Occipital lobe (tissue), 2 donors: Measurements from ENCODE around the gene TAF3. TPM values are rescaled to one million over a fixed set of nuclear protein-coding genes. Genes with fewer than 3 reads are reported as not detected.
"Not testable (repeated sequence)": the region's sequence is repeated elsewhere in the genome, so short reads cannot be mapped to it uniquely, and the experiment has no call there.

Experiments
- DNase-seq: peaks from one replicate; lab custom pipeline; 2025; lab: John Stamatoyannopoulos, UW
- total RNA-seq: library from RNA; depleted of rRNA; stranded (reverse); fragments of >200 nt; gene quantifications from one replicate; pipeline ENCODE4 v1.2.3, GENCODE V29; 2014

Gene TAF3
- total RNA-seq, 1 donor from 2014 or later, result 2.7 TPM

- not testable (repeated sequence) for DNase-seq
These were observed 212.9 kb downstream of the TAF3 start for GRCh38 chr10:8031211-8031610.

GRCh38 chr10:8032558-8032957 is 214.3 kb downstream of the TAF3 start:
- no peak for DNase-seq

DNA sequence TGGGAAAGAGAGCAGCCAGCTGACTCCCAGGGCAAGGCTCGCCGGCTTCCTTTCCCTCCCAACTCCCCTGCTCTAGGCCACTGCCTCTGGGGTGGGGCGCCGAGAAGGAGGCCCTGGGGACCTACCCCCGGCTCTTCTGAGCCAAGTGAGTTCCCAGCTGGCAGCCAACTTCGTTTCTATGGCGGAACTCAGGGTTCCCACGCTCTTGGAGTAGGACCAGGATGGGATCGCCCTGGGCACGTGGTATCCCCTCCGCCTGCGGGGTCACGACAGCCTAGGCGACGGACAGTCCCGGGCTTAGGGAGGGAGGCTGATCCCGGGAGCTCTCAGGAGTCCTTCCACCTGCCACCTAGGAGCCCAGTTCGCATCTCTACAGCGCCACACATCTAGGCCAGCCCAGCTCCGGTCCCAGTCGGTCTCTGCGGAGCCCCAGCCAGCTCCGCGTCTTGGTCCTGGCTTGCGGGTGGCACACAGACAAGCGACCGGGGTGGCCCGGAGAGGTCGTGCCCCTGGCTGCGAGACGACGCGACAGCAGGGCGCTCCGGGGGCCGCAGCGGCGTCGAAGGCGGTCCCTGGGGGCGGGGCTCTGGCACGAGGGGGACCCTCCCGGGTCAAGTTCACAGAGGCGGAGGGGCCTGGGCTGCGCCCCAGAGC is 215.6 kb downstream of the TAF3 start:
- no peak for DNase-seq

GRCh38 chr10:8034466-8035005 is 216.2 kb downstream of the TAF3 start:
- DNase-seq, result no peak

GRCh38 chr10:8035006-8035640 is 216.8 kb downstream of the TAF3 start:
- no peak for DNase-seq

DNA sequence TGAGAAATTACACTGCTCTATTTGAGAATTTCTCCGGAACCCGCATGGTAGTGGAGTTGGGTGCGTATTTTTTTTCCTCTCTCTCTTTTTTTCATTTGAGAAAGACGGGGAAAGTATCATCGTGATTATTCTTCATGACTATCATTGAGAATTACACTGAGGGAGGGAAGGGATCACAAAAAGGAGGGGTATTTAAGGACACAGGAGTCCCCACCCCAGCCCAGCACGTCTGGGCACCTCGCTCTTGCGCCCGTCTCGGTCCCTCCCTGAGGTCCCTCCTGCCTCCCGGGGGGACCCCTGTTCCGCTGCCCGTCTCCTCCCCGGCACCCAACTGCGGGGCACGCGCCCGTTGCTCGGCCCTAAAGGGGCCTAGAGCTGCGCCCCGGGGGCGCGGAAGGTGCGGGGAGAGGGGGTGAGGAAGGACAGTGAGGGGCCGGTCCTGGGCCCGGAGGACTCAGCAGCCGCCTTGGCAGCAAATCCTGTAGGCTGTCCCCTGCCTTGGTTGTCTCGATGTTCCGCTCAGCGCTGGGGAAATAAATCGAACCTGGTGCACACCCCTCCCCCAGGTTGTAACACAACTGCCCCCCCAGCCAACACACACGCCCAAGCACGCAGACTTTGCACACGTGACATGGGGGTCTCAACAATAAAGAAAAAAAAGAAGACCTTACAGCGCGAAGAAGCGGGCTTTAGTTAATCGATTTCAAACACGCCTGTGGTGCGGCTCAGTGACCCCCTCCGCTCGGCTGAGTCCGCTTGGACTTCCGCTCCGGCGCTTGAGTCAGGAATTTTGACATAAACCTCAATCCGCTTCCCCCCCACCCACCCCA is 217.6 kb downstream of the TAF3 start:
- no peak for DNase-seq

- no peak for DNase-seq
These were observed 218.3 kb downstream of the TAF3 start for GRCh38 chr10:8036506-8037198.

DNA sequence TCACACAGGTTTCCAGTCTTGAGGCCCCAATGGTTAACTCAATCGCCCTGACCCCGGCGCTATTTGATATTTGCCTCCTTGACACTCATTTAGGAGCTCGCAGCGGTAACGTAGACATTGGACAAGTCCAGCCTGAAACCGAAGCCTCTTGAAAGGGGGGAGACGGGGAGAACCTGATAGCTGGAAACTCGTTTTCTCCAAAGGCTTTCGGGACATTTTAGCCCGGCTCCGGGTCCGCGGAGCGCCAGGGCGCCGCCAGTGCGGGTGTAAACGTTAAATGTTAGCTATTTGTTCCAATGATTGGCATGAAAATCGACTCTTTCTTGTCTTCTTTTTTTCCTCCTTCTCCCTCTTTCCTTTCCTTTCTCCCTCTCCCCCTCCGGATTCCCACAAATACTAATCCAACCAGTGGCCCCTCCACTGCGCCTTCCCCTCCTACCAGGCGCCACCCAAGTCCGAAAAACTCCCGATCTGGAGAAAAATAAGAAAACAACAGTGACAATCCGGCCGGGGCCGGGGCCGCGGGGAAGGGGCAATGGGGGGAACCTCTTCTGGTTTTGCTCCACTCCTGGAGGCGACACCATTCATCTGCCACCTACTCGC is 219.0 kb downstream of the TAF3 start:
- no peak for DNase-seq

GRCh38 chr10:8037941-8038894 is 219.9 kb downstream of the TAF3 start:
- no peak for DNase-seq

DNA sequence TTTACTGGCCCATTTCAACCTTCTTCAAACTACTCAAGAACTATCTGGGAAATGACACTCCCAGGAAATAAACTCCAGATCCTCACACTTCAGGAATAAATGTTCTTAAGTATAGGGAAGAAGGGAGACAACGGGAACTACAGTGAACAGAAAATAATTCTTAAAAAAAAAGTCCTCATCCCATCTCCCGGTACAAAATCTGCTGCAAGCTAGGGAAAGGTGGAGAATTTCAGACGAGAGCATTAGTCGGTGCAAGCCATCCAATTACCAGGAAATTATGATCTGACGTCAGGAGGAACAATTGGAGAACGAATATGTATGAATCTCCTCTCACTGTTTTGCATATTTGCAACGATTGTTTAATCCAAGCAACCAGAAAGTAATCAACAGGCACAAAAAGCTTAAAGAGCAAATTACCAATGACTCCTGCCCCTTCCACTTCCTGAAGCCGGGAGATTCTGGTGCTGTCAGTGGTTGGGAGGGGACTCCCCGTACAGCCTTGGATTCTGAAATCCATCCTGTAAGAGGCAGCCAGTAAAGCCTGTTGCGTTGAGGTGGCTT is 221.1 kb downstream of the TAF3 start:
- no peak for DNase-seq

- no peak for DNase-seq
These were observed 222.3 kb downstream of the TAF3 start for GRCh38 chr10:8040651-8041050.

DNA sequence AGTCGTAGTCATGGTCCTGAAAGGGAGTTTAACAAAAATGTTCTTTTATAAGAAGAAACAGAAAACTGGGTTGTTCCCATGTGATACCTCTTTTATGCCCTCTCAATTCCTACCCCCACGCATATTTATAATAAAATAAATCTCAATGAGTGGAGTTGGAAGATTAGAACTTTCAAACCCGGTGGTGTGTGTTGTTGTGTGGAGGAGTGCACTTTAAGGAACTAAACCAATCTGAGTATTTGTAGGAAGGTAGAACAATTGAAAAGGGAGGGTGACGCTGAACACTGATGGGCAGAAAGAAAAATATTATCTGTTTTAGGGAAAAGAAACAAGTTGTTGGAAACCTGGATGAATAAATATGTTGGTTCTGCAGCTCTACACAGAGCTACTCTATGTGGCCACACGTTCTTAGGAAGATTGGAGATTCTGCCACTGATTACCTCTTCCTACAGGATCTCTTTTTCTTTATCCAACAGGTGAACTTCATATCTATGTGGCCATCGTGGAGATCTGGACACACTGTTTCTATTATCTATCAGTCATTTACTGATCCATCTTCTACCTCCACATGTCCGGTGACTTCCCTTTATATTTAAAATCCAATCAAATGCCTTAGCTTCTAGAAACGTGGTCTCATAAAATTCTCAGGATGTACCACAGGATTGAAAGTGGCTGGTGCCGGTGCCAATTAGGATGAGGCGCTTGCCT is 223.1 kb downstream of the TAF3 start:
- no peak for DNase-seq

DNA sequence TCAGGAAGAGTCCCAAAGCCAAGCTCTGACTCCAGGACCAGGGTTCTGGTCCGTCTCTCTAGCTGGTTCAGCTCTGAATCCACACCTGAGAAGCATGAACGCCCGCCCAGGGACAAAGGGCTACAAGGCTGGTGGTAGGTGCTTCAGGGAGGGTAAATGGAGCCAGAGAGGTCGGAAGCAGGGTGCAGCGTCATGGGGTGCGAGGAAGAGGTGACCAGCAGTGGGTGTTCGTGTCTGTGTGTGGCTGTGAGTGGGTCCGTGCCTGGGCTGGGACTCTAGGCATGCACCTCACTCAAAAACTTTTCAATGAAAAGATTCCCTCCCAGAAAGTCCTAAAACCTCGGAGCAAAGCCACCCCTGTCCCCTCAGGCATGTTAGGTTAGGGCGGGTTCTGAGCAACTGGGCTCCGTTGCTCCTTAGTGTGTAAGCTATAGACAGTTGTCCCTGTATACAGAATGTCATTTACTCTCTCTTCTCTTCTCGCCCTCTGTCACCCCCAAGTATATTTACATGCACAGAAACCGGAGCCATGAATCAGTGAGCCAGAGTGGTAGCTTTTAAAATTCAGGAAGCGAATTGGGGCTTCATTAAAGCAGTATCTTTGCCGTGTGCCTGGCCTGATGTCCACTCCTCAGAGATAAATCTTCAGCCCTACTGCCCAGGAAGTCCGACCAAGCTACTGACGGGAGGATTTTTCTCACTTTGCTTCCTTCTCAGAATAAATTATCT is 223.9 kb downstream of the TAF3 start:
- no peak for DNase-seq

- no peak for DNase-seq
These were observed 224.6 kb downstream of the TAF3 start for GRCh38 chr10:8042721-8043568.

DNA sequence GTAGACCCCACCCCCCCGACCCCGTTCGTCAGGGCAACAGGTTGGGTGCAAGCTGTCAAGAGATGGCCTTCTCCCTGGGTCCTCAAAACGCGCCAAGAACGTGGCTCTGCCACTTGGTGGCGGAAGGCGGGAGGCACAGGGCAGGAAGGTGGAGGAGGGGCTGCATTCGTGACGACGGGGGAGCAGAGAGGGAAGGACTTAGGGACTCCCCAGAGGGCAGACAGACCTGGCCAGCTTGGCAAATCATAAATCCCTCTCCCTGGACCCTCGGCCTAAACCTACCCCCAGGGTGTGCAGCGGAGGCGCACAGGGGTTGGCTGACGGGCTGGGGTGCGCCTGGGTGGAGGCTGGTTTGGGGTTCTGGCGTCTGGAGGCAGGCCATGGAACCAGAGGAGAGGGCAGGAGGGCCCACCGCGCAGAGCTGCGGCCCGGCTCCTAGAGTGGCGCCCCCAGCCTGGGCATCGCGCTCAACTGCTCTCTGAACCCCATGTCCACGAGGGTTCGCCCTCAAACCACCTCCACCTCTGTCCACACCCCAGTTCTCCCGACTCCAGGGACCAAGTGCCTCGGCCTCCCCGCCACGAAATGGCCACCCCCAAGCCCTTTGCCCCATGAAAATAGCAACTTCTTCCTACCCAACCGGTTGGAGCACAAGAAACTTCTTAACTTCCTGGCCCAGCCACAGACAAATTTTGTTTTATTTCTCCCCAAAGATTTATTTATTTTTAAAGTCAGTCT is 225.4 kb downstream of the TAF3 start:
- DNase-seq, result no peak

GRCh38 chr10:8044331-8044907 is 226.1 kb downstream of the TAF3 start:
- DNase-seq, result no peak
